Peyer's patch (tissue), 4 donors: ENCODE measurements around the gene KCNMB3. TPM values are rescaled to one million over a fixed set of nuclear protein-coding genes. Genes with fewer than 3 reads are reported as not detected.

Source experiments
- DNase-seq, 3 donors: peaks; one replicate each; pipeline ENCODE4 v3.0.0-alpha.2; 2017 to 2019
- H3K27ac ChIP-seq, 4 donors: fragments of 200-600 bp; sonication (generic); one replicate each; pipeline ENCODE4 v1.5.1; 2016 to 2019
- H3K27me3 ChIP-seq, 2 donors: fragments of 200-600 bp; sonication (generic); one replicate each; pipeline ENCODE4 v1.5.1; 2019
- H3K36me3 ChIP-seq, 3 donors: fragments of 200-600 bp; sonication (generic); one replicate each; pipeline ENCODE4 v1.5.1; 2016 to 2019
- H3K4me1 ChIP-seq, 4 donors: fragments of 200-600 bp; sonication (generic); one replicate each; pipeline ENCODE4 v1.5.1; 2016 to 2019
- H3K4me3 ChIP-seq, 4 donors: fragments of 200-600 bp; sonication (generic); 1 replicate in 3 of 4; 2 replicates in 1 of 4; pipeline ENCODE4 v1.5.1; 2016 to 2019; ENCODE audit warnings: mild to moderate bottlenecking in 1 of 4
- H3K9me3 ChIP-seq, 4 donors: fragments of 200-600 bp; sonication (generic); one replicate each; pipeline ENCODE4 v1.5.1; 2016 to 2019; ENCODE audit warnings: mild to moderate bottlenecking in 1 of 4
- POLR2A ChIP-seq, 2 donors: fragments of 450-650 bp; IDR thresholded peaks; one replicate each; pipeline ENCODE4 v1.5.1; 2017; ENCODE audit warnings: antibody characterized with exemption in 2 of 2, mild to moderate bottlenecking in 2 of 2, moderate library complexity in 2 of 2
- total RNA-seq, 4 donors: library from RNA; depleted of rRNA; stranded (reverse); fragments of >200 nt; gene quantifications; one replicate each; pipeline ENCODE4 v1.1.0, GENCODE V29; 2016
- TF ChIP-seq, protein P1 (sequence below), 6 experiments: fragments of 450-650 bp in 4 of 6; fragments of 200-600 bp in 2 of 6; sonication (generic) in 1 of 6; IDR thresholded peaks; one replicate each; pipeline ENCODE4 v1.5.1; 2017 to 2019; ENCODE audit warnings: antibody characterized with exemption in 6 of 6, mild to moderate bottlenecking in 3 of 6, moderate library complexity in 1 of 6

The KCNMB3 gene
- total RNA-seq, 4 donors from 2014 or later: 1.6 to 18.2 (median 4.6) TPM

GRCh38 chr3:179289295-179289694, 38.4 kb upstream of the KCNMB3 start:
- Histone ChIP-seq H3K9me3 (no peaks in the 10 kb centered on the region), H3K27me3 (no peaks in the 10 kb centered on the region), H3K27ac (no peak overlapping the region), H3K4me1 (no peaks in the 10 kb centered on the region), H3K4me3 (no peak overlapping the region), H3K36me3 (no peaks in the 10 kb centered on the region)
- no peak for TF ChIP-seq POLR2A (IDR thresholded peaks at IDR 0.05)
- TF ChIP-seq, protein P1, sequence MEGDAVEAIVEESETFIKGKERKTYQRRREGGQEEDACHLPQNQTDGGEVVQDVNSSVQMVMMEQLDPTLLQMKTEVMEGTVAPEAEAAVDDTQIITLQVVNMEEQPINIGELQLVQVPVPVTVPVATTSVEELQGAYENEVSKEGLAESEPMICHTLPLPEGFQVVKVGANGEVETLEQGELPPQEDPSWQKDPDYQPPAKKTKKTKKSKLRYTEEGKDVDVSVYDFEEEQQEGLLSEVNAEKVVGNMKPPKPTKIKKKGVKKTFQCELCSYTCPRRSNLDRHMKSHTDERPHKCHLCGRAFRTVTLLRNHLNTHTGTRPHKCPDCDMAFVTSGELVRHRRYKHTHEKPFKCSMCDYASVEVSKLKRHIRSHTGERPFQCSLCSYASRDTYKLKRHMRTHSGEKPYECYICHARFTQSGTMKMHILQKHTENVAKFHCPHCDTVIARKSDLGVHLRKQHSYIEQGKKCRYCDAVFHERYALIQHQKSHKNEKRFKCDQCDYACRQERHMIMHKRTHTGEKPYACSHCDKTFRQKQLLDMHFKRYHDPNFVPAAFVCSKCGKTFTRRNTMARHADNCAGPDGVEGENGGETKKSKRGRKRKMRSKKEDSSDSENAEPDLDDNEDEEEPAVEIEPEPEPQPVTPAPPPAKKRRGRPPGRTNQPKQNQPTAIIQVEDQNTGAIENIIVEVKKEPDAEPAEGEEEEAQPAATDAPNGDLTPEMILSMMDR (IDR thresholded peaks at IDR 0.05): no peak
- DNase-seq: no peak

DNA sequence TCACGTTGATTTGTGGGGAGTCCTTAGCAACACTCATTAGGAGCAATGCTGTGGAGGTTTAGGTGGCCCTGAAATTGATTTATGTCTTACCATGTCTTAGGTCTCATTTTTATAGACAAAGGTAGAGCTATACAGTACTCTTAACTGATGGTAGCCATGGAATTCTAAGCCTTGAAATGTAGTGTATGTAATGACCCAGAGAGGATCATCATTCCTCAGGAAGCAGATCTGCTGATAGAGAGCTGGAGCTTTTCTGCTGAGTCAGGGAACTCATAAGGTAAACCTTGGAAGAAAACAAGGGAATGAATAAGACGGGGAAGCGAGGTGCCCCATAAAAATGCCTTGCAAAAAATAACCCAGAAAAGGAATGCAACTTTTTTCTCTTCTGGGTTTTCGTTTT, 37.9 kb upstream of the KCNMB3 start:
- Histone ChIP-seq H3K9me3 (no peaks in the 10 kb centered on the region), H3K4me3 (no peak overlapping the region), H3K4me1 (no peaks in the 10 kb centered on the region), H3K36me3 (no peaks in the 10 kb centered on the region), H3K27ac (no peak overlapping the region), H3K27me3 (no peaks in the 10 kb centered on the region)
- no peak for DNase-seq
- TF ChIP-seq, protein P1 (IDR thresholded peaks at IDR 0.05): no peak
- no peak for TF ChIP-seq POLR2A (IDR thresholded peaks at IDR 0.05)

GRCh38 chr3:179286331-179286730, 35.4 kb upstream of the KCNMB3 start:
- TF ChIP-seq, protein P1 (IDR thresholded peaks at IDR 0.05): no peak
- TF ChIP-seq POLR2A (IDR thresholded peaks at IDR 0.05): no peak
- Histone ChIP-seq H3K9me3 (no peaks in the 10 kb centered on the region), H3K36me3 (no peaks in the 10 kb centered on the region), H3K4me1 (no peaks in the 10 kb centered on the region), H3K4me3 (no peak overlapping the region), H3K27ac (no peak overlapping the region), H3K27me3 (no peaks in the 10 kb centered on the region)
- DNase-seq: no peak

GRCh38 chr3:179281825-179282224, 30.9 kb upstream of the KCNMB3 start:
- Histone ChIP-seq H3K4me1 (no peaks in the 10 kb centered on the region), H3K9me3 (no peaks in the 10 kb centered on the region), H3K27ac (no peak overlapping the region), H3K4me3 (no peak overlapping the region), H3K27me3 (no peaks in the 10 kb centered on the region), H3K36me3 (no peaks in the 10 kb centered on the region)
- TF ChIP-seq POLR2A (IDR thresholded peaks at IDR 0.05): no peak
- TF ChIP-seq, protein P1 (IDR thresholded peaks at IDR 0.05): no peak
- no peak for DNase-seq

- H3K27ac ChIP-seq: no peak overlapping the region
- no peak for DNase-seq
- no peaks in the 10 kb centered on the region for H3K27me3 ChIP-seq
- no peak overlapping the region for H3K4me3 ChIP-seq
- no peaks in the 10 kb centered on the region for H3K4me1 ChIP-seq
- no peaks in the 10 kb centered on the region for H3K9me3 ChIP-seq
- H3K36me3 ChIP-seq: no peaks in the 10 kb centered on the region
- TF ChIP-seq POLR2A (IDR thresholded peaks at IDR 0.05): no peak
- TF ChIP-seq, protein P1 (IDR thresholded peaks at IDR 0.05): no peak
These were observed 28.9 kb upstream of the KCNMB3 start for GRCh38 chr3:179279837-179280236.
